Neural progenitor cell (in vitro differentiated cells): Measurements from ENCODE around the gene ALAS1.

Experiments used
- EZH2 ChIP-seq: fragments of 200-600 bp; sonication (generic); IDR thresholded peaks from 2 replicates; pipeline ENCODE4 v1.6.1; 2017; ENCODE audit warnings: antibody characterized with exemption, mild to moderate bottlenecking, moderate library complexity
- TF ChIP-seq, protein P1 (sequence below): fragments of 200-600 bp; sonication (generic); IDR thresholded peaks from 2 replicates; pipeline ENCODE4 v1.5.1; 2017; ENCODE audit warnings: antibody characterized with exemption, mild to moderate bottlenecking

DNA sequence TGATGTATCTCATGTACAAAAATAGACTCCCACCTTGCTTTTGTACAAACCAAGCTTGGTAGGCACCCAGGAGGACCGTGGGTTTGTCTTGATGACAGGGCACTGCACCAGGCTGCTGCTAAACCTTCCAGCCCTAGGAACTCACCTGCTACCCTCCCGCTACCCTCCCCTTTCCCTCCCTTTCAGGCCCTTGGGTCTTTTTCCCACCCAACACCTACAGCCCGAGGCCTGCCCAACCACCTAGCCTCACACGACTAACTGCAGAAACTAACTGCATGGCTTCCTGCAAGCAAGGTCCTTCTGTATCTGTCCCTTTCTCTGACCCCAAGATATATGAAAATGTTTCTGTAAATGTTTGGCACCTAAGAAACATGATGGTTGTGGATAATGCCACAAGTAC is 58.7 kb downstream of the ALAS1 start:
- TF ChIP-seq EZH2: no peak
- TF ChIP-seq, protein P1, sequence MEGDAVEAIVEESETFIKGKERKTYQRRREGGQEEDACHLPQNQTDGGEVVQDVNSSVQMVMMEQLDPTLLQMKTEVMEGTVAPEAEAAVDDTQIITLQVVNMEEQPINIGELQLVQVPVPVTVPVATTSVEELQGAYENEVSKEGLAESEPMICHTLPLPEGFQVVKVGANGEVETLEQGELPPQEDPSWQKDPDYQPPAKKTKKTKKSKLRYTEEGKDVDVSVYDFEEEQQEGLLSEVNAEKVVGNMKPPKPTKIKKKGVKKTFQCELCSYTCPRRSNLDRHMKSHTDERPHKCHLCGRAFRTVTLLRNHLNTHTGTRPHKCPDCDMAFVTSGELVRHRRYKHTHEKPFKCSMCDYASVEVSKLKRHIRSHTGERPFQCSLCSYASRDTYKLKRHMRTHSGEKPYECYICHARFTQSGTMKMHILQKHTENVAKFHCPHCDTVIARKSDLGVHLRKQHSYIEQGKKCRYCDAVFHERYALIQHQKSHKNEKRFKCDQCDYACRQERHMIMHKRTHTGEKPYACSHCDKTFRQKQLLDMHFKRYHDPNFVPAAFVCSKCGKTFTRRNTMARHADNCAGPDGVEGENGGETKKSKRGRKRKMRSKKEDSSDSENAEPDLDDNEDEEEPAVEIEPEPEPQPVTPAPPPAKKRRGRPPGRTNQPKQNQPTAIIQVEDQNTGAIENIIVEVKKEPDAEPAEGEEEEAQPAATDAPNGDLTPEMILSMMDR: no peak
